K562 (cell line): ENCODE measurements around the gene UBASH3A. TPM values are rescaled to one million over a fixed set of nuclear protein-coding genes. Genes with fewer than 3 reads are reported as not detected.

ENCODE experiments used
- ATAC-seq: fragments of 200-7000 bp; cut with Tn5 transposase; 3 replicates; pipeline ENCODE4 v1.9.1; 2020; ENCODE audit warnings: moderate library complexity
- BruUV-seq: library from RNA; stranded (reverse); fragments of 400-500 nt; replicated peaks from 2 replicates; lab custom pipeline; 2021; lab: Mats Ljungman, UMichigan
- CTCF ChIA-PET: fragments of 300-600 bp; formaldehyde crosslinking; extraction: SDS; loops from one replicate; lab custom pipeline; 2021; ENCODE audit warnings: low intra/inter-chr PET ratio; lab: Yijun Ruan, JAX
- POLR2A ChIA-PET: fragments of 300-600, 350-650 bp; sonication (Branson Sonifier 250); formaldehyde crosslinking; extraction: SDS; loops from one replicate; lab custom pipeline; 2021; ENCODE audit warnings: antibody characterized with exemption, inconsistent platforms; lab: Yijun Ruan, JAX
- DNase-seq, 4 experiments: peaks; one replicate each; pipeline versions ENCODE4 v3.0.0 to v3.0.0-alpha.2; 2011 to 2018; ENCODE audit warnings: low spot score in 3 of 4, mixed read lengths in 3 of 4; ENCODE audit errors: extremely low read depth in 1 of 4
- FAIRE-seq: peaks from 2 replicates; lab custom pipeline; 2011; peaks lifted over from hg19 to GRCh38; lab: Jason Lieb, UNC
- H2AFZ ChIP-seq: 2 replicates; pipeline ENCODE4 v1.6.0; 2011; ENCODE audit warnings: low read depth, low read length, control low read depth, inconsistent platforms
- H3K27ac ChIP-seq: fragments of 200-600 bp; 3 replicates; pipeline ENCODE4 v1.8.0; 2011; ENCODE audit warnings: low read depth, mild to moderate bottlenecking, control low read depth, inconsistent platforms, low read length, moderate library complexity, mixed read lengths; ENCODE audit errors: extremely low read depth
- H3K27me3 ChIP-seq, 2 experiments: fragments of 300-600 bp in 1 of 2; 2 replicates in 1 of 2; 3 replicates in 1 of 2; pipeline versions ENCODE4 v1.6.0 to v1.8.0; 2011; ENCODE audit warnings: inconsistent platforms in 2 of 2, low read length in 2 of 2, mild to moderate bottlenecking in 1 of 2, mixed read lengths in 1 of 2, moderate library complexity in 1 of 2; ENCODE audit not compliant: control insufficient read depth in 2 of 2, insufficient read depth in 2 of 2
- H3K36me3 ChIP-seq: fragments of 300-600 bp; 3 replicates; pipeline ENCODE4 v1.8.0; 2011; ENCODE audit warnings: mild to moderate bottlenecking, low read length, inconsistent platforms; ENCODE audit not compliant: control insufficient read depth, insufficient read depth
- H3K4me1 ChIP-seq, 2 experiments: fragments of 200-600 bp in 1 of 2; replicated peaks in 1 of 2; 2 replicates in 1 of 2; 3 replicates in 1 of 2; pipeline versions ENCODE4 v1.5.1 to v1.8.0; 2011; ENCODE audit warnings: inconsistent platforms in 2 of 2, low read length in 2 of 2, mild to moderate bottlenecking in 1 of 2, mixed read lengths in 1 of 2, moderate library complexity in 1 of 2; ENCODE audit not compliant: control insufficient read depth in 2 of 2, insufficient read depth in 2 of 2
- H3K4me2 ChIP-seq: 2 replicates; pipeline ENCODE4 v1.6.1; 2011; ENCODE audit warnings: low read length, control low read depth, inconsistent platforms, mixed read lengths; ENCODE audit not compliant: insufficient read depth
- H3K4me3 ChIP-seq: fragments of 200-600 bp; sonication (generic), shearing (Covaris generic); 2 replicates; pipeline ENCODE4 v1.5.1; 2016; ENCODE audit warnings: control low read depth, inconsistent platforms
- H3K79me2 ChIP-seq: fragments of 200-600 bp; 3 replicates; pipeline ENCODE4 v1.8.0; 2011; ENCODE audit warnings: low read length, inconsistent platforms; ENCODE audit not compliant: control insufficient read depth, insufficient read depth
- H3K9ac ChIP-seq, 2 experiments: 2 replicates each; pipeline versions ENCODE4 v1.6.0 to v1.6.1; 2011; ENCODE audit warnings: low read depth in 2 of 2, low read length in 2 of 2, control low read depth in 1 of 2, inconsistent platforms in 1 of 2, mild to moderate bottlenecking in 1 of 2, mixed read lengths in 1 of 2; ENCODE audit not compliant: insufficient read depth in 1 of 2
- H3K9me1 ChIP-seq: one replicate; pipeline ENCODE4 v1.6.0; 2011; ENCODE audit warnings: inconsistent platforms, mild to moderate bottlenecking, low read length, moderate library complexity; ENCODE audit not compliant: control insufficient read depth, insufficient read depth
- H3K9me3 ChIP-seq: replicated peaks from 2 replicates; pipeline ENCODE4 v1.5.1; 2011; ENCODE audit warnings: low read depth, low read length, inconsistent platforms; ENCODE audit not compliant: control insufficient read depth, insufficient read depth
- H4K20me1 ChIP-seq: replicated peaks from 2 replicates; pipeline ENCODE4 v1.6.1; 2011; ENCODE audit warnings: low read length, inconsistent platforms, mixed read lengths; ENCODE audit not compliant: control insufficient read depth, insufficient read depth
- C11orf30 ChIP-seq: fragments of 450-650 bp; IDR thresholded peaks from 2 replicates; pipeline ENCODE4 v1.6.1; 2016; ENCODE audit warnings: low read depth, mild to moderate bottlenecking
- E2F8 ChIP-seq: fragments of 450-650 bp; IDR thresholded peaks from 2 replicates; pipeline ENCODE4 v1.7.1; 2018; ENCODE audit warnings: mild to moderate bottlenecking, low read depth; ENCODE audit not compliant: partially characterized antibody
- EGR1 ChIP-seq: fragments of 450-650 bp; conservative IDR thresholded peaks from 2 replicates; pipeline ENCODE4 v1.6.1; 2017; ENCODE audit warnings: mild to moderate bottlenecking
- FOXJ3 ChIP-seq: sonication (generic); formaldehyde crosslinking; IDR thresholded peaks from 2 replicates; pipeline ENCODE4 v1.4.0; 2020; ENCODE audit warnings: mild to moderate bottlenecking, missing genetic modification reagents
- KLF10 ChIP-seq: fragments of 250-450 bp; sonication (Bioruptor Pico); IDR thresholded peaks from 2 replicates; pipeline ENCODE4 v1.6.1; 2021; ENCODE audit warnings: matching md5 sums
- MEIS2 ChIP-seq: fragments of 450-650 bp; IDR thresholded peaks from 2 replicates; pipeline ENCODE4 v1.6.1; 2014; ENCODE audit warnings: mild to moderate bottlenecking; ENCODE audit not compliant: partially characterized antibody
- MXI1 ChIP-seq: IDR thresholded peaks from 2 replicates; pipeline ENCODE4 v1.6.1; 2011; ENCODE audit warnings: low read depth, mild to moderate bottlenecking, improper control_type of control experiment, low read length
- NCOA2 ChIP-seq, 2 experiments: fragments of 450-650 bp; IDR thresholded peaks; 2 replicates each; pipeline ENCODE4 v1.6.1; 2018; ENCODE audit warnings: mild to moderate bottlenecking in 2 of 2, moderate library complexity in 1 of 2; ENCODE audit not compliant: partially characterized antibody in 2 of 2
- NFE2 ChIP-seq: IDR thresholded peaks from 2 replicates; pipeline ENCODE4 v1.6.1; 2014; ENCODE audit warnings: antibody characterized with exemption, low read depth
- NR0B1 ChIP-seq: fragments of 450-650 bp; IDR thresholded peaks from one replicate; pipeline ENCODE4 v1.6.1; 2018; ENCODE audit warnings: mild to moderate bottlenecking, moderate library complexity; ENCODE audit not compliant: partially characterized antibody
- POLR2AphosphoS2 ChIP-seq: IDR thresholded peaks from 2 replicates; pipeline ENCODE4 v1.6.1; 2012; ENCODE audit warnings: low read length, improper control_type of control experiment
- PYGO2 ChIP-seq: fragments of 450-650 bp; IDR thresholded peaks from 2 replicates; pipeline ENCODE4 v1.6.1; 2016; ENCODE audit warnings: mild to moderate bottlenecking, missing genetic modification characterization, moderate library complexity, missing compliant biosample characterization
- TCFL5 ChIP-seq: fragments of 250-450 bp; sonication (Bioruptor Pico); conservative IDR thresholded peaks from 2 replicates; pipeline ENCODE4 v1.6.1; 2021; ENCODE audit warnings: mild to moderate bottlenecking, moderate library complexity, matching md5 sums
- TFAP4 ChIP-seq: sonication (generic); formaldehyde crosslinking; IDR thresholded peaks from 2 replicates; pipeline ENCODE4 v1.8.0; 2022; ENCODE audit warnings: missing genetic modification reagents, mild to moderate bottlenecking, moderate library complexity, borderline replicate concordance
- TRIM24 ChIP-seq, 2 experiments: fragments of 450-650 bp; IDR thresholded peaks; 2 replicates each; pipeline ENCODE4 v1.6.1; 2016
- ZFP30 ChIP-seq: fragments of 250-450 bp; sonication (Bioruptor Pico); IDR thresholded peaks from 2 replicates; pipeline ENCODE4 v1.8.0; 2022; ENCODE audit warnings: moderate library complexity, mild to moderate bottlenecking, inconsistent platforms, borderline replicate concordance
- ZFPM2 ChIP-seq: fragments of 250-450 bp; sonication (Bioruptor Pico); IDR thresholded peaks from 2 replicates; pipeline ENCODE4 v1.5.1; 2022; ENCODE audit warnings: mild to moderate bottlenecking
- ZNF143 ChIP-seq: sonication (generic); formaldehyde crosslinking; IDR thresholded peaks from 2 replicates; pipeline ENCODE4 v1.9.0; 2022; ENCODE audit warnings: mild to moderate bottlenecking, missing genetic modification reagents
- ZNF41 ChIP-seq: fragments of 250-450 bp; sonication (Bioruptor Pico); conservative IDR thresholded peaks from 2 replicates; pipeline ENCODE4 v1.4.0; 2020; ENCODE audit warnings: mild to moderate bottlenecking
- ZNF561 ChIP-seq: fragments of 450-650 bp; formaldehyde crosslinking; conservative IDR thresholded peaks from 2 replicates; pipeline ENCODE4 v1.4.0; 2020; ENCODE audit warnings: mild to moderate bottlenecking, moderate library complexity
- WGBS: fragments of 100-300 bp; shearing (Covaris generic); methylation state at CpG from one replicate; pipeline ENCODE4 v1.1.6; 2016; ENCODE audit warnings: low coverage, mixed read lengths; ENCODE audit not compliant: insufficient coverage; ENCODE audit errors: missing lambda C conversion rate; 5-methylcytosine and 5-hydroxymethylcytosine counted together
- in situ Hi-C: fragments of 300-500 bp; cut with MboI; formaldehyde crosslinking; loops from 4 replicates; pipeline ENCODE4 v1.15.0; 2018; ENCODE audit warnings: inconsistent platforms, mixed read lengths
- intact Hi-C: fragments of 100-400 bp; cut with micrococcal nuclease; formaldehyde crosslinking; loops from 2 replicates; pipeline ENCODE4 v1.14.2; 2022
- polyA plus RNA-seq, 8 experiments: library from polyadenylated mRNA; depleted of rRNA in 4 of 8; stranded (reverse) in 5 of 8; unstranded in 3 of 8; fragments of >200 nt; fragmentation: Nextera tagmentation in 2 of 8; fragmentation: Illumina TruSeq in 1 of 8; extraction: Ambion mirVana in 2 of 8; extraction: Trizol in 1 of 8; gene quantifications; 2 replicates each; pipeline versions ENCODE4 v1.2.1 to v1.2.3, GENCODE V29; 2011 to 2014; ENCODE audit warnings: inconsistent platforms in 1 of 8, missing spikeins in 1 of 8
- total RNA-seq, 7 experiments: library from RNA; depleted of rRNA in 6 of 7; stranded (reverse); fragments of >200 nt in 6 of 7; fragmentation: Illumina TruSeq in 2 of 7; extraction: Trizol in 2 of 7; gene quantifications; 2 replicates each; pipeline versions ENCODE4 v1.2.1 to v1.2.3, GENCODE V29; 2011 to 2021; ENCODE audit warnings: low replicate concordance in 1 of 7

The UBASH3A gene
- total and polyA plus RNA-seq, 9 of the 15 experiments (the other 6 are each of a cell fraction or from before 2014, with no cell fraction given) = 0.23 to 1.8 (median 1.1) TPM

- Histone ChIP-seq H3K27ac (no peak overlapping the region), H3K4me3 (no peak overlapping the region), H4K20me1 (no peaks in the 10 kb centered on the region), H3K4me1 (peaks cover 9 to 28% of the 10 kb centered on the region in 2 experiments; a peak in 4 of 5 replicates), H2AFZ (peak overlapping the region; percentile 60), H3K36me3 (no peaks in the 10 kb centered on the region), H3K27me3 (no peaks in the 10 kb centered on the region), H3K9me3 (no peaks in the 10 kb centered on the region), H3K9me1 (no peaks in the 10 kb centered on the region), H3K9ac (no peak overlapping the region), H3K4me2 (no peak overlapping the region), H3K79me2 (no peaks in the 10 kb centered on the region)
- peak in 1 of 4 experiments; percentile 37 for DNase-seq
- ChIA-PET POLR2A (interaction anchor here (0.6 kb wide), 1 partner anchor 33 kb away, joined by 3 read pairs; no protein-coding TSS in a partner anchor), CTCF (no interaction called here)
- ATAC-seq = peak; percentile 61
- no TSS peak for BruUV-seq
- 47% methylated on average over 14 of the region's 14 CpGs for WGBS
- intact Hi-C loops (no loop called here), in situ Hi-C loops (no loop called here)
- peak; percentile 11 for FAIRE-seq
- no peak for TF ChIP-seq ZNF561 (CRISPR knock-in tag)
- TF ChIP-seq MEIS2 = no peak
- no peak for TF ChIP-seq KLF10 (CRISPR knock-in tag)
- no peak for TF ChIP-seq ZFPM2 (CRISPR knock-in tag)
- no peak for TF ChIP-seq FOXJ3 (CRISPR knock-in tag)
- peak; percentile 64 for TF ChIP-seq C11orf30
- TF ChIP-seq E2F8 = no peak
- TF ChIP-seq PYGO2 (tag) = no peak
- no peak for TF ChIP-seq POLR2AphosphoS2
- no peak for TF ChIP-seq ZFP30 (CRISPR knock-in tag)
- TF ChIP-seq MXI1 = no peak
- no peak for TF ChIP-seq ZNF41 (CRISPR knock-in tag)
- TF ChIP-seq NR0B1 = no peak
- no peak for TF ChIP-seq TFAP4
- no peak for TF ChIP-seq TCFL5
- no peak for TF ChIP-seq TRIM24 (IDR thresholded peaks at IDR 0.05)
- TF ChIP-seq ZNF143 (CRISPR knock-in tag) = no peak
- no peak for TF ChIP-seq EGR1
- no peak for TF ChIP-seq NCOA2 (IDR thresholded peaks at IDR 0.05; ENCODE audit: partially characterized antibody in 2 of 2)
- TF ChIP-seq NFE2 = peak; percentile 79
Measured at GRCh38 chr21:42397746-42398394, 5.8 kb upstream of the UBASH3A start.
